Measurements from ENCODE around the gene NR2C2. TPM values are rescaled to one million over a fixed set of nuclear protein-coding genes. Genes with fewer than 3 reads are reported as not detected.

Gene NR2C2
- total RNA-seq, 2 donors from 2014 or later = 75.9 to 79.1 TPM

DNA sequence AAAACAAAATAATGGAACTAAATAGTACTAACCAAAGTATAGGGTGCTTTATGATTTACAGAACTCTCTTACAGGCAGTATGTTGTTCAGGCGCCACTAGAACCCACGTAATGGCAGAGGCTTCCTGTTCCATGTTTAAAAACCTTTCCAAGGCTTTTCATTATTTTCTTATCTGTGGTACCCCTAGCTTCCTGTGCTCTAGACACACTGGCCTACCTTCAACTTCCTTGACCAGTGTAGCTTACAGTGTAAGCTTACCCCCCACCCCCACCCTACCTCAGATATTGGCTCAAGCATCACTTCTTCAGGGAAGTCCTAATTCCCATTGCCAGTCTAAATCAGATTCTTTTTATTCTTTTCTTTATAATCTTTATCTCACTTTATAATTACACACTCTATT is 2.9 kb downstream of the NR2C2 start:
- peaks cover 48% of the 10 kb centered on the region for H3K4me1 Mint-ChIP-seq (ENCODE audit: low read depth)

DNA sequence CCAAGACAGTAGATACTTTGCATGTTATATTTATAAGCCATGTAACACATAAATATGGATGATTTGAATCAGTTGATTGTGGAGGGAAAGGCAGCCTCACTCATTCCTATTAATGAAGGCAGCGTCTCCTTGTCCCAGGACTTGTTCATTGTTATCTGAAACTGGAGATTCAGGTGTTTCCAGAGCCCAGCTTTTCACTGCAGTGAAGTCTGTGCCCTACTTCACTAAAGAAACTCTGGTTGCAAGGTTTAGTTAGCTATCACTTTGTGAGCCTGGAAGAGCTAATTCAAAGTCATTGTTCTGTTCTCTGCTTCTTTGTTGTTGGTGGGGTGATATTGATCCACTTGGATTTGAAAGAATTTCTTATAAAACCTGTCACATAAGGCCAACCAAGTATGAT is 9.8 kb downstream of the NR2C2 start:
- DNase-seq (no peak), ATAC-seq (replicated peaks in 1 of 2) (no peak)
- no peaks in the 10 kb centered on the region for H3K27me3 Mint-ChIP-seq (ENCODE audit: low read depth)
- peaks cover 4 to 10% of the 10 kb centered on the region in 2 donors for H3K36me3 Mint-ChIP-seq (ENCODE audit: insufficient read depth in 2 of 2)
- no peaks in the 10 kb centered on the region for H3K9me3 Mint-ChIP-seq
- peak overlapping the region; percentile 59 for H3K27ac Mint-ChIP-seq
- H3K4me1 Mint-ChIP-seq (ENCODE audit: low read depth) = peaks cover 74% of the 10 kb centered on the region
- no peak overlapping the region for H3K4me3 Mint-ChIP-seq

More for the DNA sequence above, 2.9 kb downstream of the NR2C2 start:
- no peaks in the 10 kb centered on the region for H3K27me3 Mint-ChIP-seq (ENCODE audit: low read depth)
- peaks cover 10 to 17% of the 10 kb centered on the region in 2 donors for H3K36me3 Mint-ChIP-seq (ENCODE audit: insufficient read depth in 2 of 2)
- H3K27ac Mint-ChIP-seq = peak overlapping the region; percentile 75
- H3K9me3 Mint-ChIP-seq = no peaks in the 10 kb centered on the region
- DNase-seq (no peak), ATAC-seq (replicated peaks in 1 of 2) (no peak)
- H3K4me3 Mint-ChIP-seq = peak overlapping the region in 1 of 2 donors; percentile 54

- no peaks in the 10 kb centered on the region for H3K27me3 Mint-ChIP-seq (ENCODE audit: low read depth)
These were observed 10.5 kb downstream of the NR2C2 start for GRCh38 chr3:14957925-14958324.

DNA sequence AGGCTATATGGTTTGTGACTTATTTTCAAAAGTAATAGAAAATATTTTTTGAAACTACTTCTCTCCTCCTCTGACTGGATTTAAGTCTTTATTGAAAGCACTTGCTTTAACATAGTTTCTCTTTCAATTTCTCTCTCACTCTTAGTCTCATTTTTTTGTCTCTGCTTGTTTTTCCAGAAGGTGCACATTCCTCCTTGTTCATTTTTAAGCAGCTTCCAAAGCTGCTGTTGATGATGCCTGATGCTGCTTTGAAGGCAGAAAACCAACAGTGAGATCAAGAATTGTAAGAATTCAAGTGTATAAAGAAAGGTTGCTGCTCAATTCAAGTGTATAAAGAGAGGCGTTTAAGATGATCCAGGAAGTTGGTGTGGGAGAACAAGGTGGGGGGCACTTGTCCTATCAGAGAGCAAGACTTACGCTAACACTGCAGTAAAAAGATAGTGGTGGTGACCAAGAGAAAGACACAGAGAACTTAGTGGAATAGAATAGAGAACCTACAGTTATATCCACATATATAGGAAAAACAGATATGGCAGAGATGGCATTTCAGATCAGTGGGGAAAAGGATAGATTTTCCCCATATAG is 12.1 kb downstream of the NR2C2 start:
- Mint-ChIP-seq H3K27ac (peak overlapping the region; percentile 97), H3K4me1 (ENCODE audit: low read depth) (peaks cover 68% of the 10 kb centered on the region)
- no peak for DNase-seq

More at GRCh38 chr3:14957925-14958324, 10.5 kb downstream of the NR2C2 start:
- no peak for DNase-seq
- no peak for ATAC-seq (replicated peaks in 1 of 2)
- no peaks in the 10 kb centered on the region for H3K9me3 Mint-ChIP-seq
- peak overlapping the region; percentile 13 for H3K27ac Mint-ChIP-seq
- peak overlapping the region in 1 of 2 donors; percentile 7 for H3K4me3 Mint-ChIP-seq
- peaks cover 4 to 10% of the 10 kb centered on the region in 2 donors for H3K36me3 Mint-ChIP-seq (ENCODE audit: insufficient read depth in 2 of 2)
- H3K4me1 Mint-ChIP-seq (ENCODE audit: low read depth) = peaks cover 71% of the 10 kb centered on the region

DNA sequence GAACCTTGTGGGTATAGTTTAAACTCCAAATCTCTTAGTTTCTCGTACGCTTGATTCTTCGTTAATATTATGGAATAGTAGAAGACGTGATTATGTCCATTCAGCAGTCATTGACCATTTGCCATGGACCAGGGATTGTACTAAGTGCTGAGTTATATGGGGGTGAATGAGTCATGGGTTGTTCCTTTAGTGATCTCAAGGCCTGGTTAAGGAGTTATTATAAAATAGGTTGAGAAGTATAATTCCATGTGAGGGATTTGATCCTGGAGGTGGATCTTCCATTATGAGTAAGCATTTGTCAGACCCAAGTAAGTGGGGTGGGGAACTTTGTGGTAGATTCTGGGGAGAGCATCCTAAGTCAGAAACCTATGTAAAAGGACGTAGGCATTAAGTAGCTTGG is 15.4 kb downstream of the NR2C2 start:
- no peak for ATAC-seq (replicated peaks in 1 of 2)

More for the DNA sequence above, 12.1 kb downstream of the NR2C2 start:
- Mint-ChIP-seq H3K27me3 (ENCODE audit: low read depth) (no peaks in the 10 kb centered on the region), H3K9me3 (no peaks in the 10 kb centered on the region), H3K4me3 (peak overlapping the region; percentile 79 to 92), H3K36me3 (ENCODE audit: insufficient read depth in 2 of 2) (peaks cover 4 to 12% of the 10 kb centered on the region in 2 donors)
- peak; percentile 46 to 67 for ATAC-seq (replicated peaks in 1 of 2)

GRCh38 chr3:14967285-14967684 is 19.9 kb downstream of the NR2C2 start:
- no peaks in the 10 kb centered on the region for H3K4me1 Mint-ChIP-seq (ENCODE audit: low read depth)
- no peaks in the 10 kb centered on the region for H3K27me3 Mint-ChIP-seq (ENCODE audit: low read depth)
- DNase-seq (no peak), ATAC-seq (replicated peaks in 1 of 2) (no peak)
- no peaks in the 10 kb centered on the region for H3K9me3 Mint-ChIP-seq
- no peak overlapping the region for H3K27ac Mint-ChIP-seq
- H3K36me3 Mint-ChIP-seq (ENCODE audit: insufficient read depth in 2 of 2) = peaks cover 5 to 29% of the 10 kb centered on the region in 2 donors
- H3K4me3 Mint-ChIP-seq = no peak overlapping the region

More for the DNA sequence above, 15.4 kb downstream of the NR2C2 start:
- H3K9me3 Mint-ChIP-seq = no peaks in the 10 kb centered on the region
- H3K27me3 Mint-ChIP-seq (ENCODE audit: low read depth) = no peaks in the 10 kb centered on the region
- H3K27ac Mint-ChIP-seq = no peak overlapping the region
- peaks cover 36% of the 10 kb centered on the region for H3K4me1 Mint-ChIP-seq (ENCODE audit: low read depth)
- H3K4me3 Mint-ChIP-seq = no peak overlapping the region
- peaks cover 7 to 22% of the 10 kb centered on the region in 2 donors for H3K36me3 Mint-ChIP-seq (ENCODE audit: insufficient read depth in 2 of 2)
- DNase-seq = no peak

DNA sequence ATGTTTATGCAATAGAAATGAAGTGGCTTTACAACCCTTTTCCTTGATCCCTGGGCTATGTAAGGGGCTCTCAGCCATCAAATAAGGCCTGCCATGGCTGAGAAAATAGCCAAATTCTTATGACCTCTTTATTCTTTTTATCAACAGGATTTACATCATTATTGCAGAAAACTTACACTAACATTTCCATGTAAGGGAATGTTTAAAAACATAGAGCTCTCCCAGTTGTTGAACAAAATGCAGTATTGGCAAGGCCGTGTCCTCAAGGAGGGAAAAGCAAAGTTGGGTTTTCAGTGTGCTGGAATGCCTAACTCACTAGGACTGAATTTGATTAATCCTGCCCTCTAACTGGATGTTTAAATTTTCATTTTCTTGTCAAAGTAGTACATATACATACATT is 22.3 kb downstream of the NR2C2 start:
- Mint-ChIP-seq H3K4me1 (ENCODE audit: low read depth) (no peaks in the 10 kb centered on the region), H3K9me3 (no peaks in the 10 kb centered on the region), H3K36me3 (ENCODE audit: insufficient read depth in 2 of 2) (peaks cover 9 to 41% of the 10 kb centered on the region in 2 donors), H3K27ac (no peak overlapping the region), H3K4me3 (no peak overlapping the region), H3K27me3 (ENCODE audit: low read depth) (no peaks in the 10 kb centered on the region)
- ATAC-seq (replicated peaks in 1 of 2) (no peak), DNase-seq (no peak)

DNA sequence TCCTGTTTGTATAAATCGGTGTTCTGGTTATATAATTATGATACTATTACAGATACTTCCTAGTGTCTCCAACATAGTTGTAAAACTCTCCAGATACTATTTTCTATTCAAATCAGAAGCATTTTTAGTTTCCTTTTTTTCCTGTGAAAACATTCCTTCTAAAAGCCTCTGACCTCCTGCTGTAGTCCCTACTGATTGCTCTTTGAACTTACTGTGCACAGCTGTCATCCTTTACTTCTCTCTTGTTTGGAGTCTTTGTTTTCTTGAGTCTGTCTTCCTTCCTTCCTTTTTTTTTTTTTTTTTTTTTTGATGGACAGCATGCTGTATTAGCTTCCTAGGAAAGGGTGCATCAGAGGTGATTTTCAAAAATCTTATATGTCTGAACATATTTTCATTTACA is 28.9 kb downstream of the NR2C2 start:
- DNase-seq (no peak), ATAC-seq (replicated peaks in 1 of 2) (no peak)
- H3K4me1 Mint-ChIP-seq (ENCODE audit: low read depth) = peaks cover 28% of the 10 kb centered on the region
- H3K4me3 Mint-ChIP-seq = no peak overlapping the region
- H3K36me3 Mint-ChIP-seq (ENCODE audit: insufficient read depth in 2 of 2) = peaks cover 4 to 35% of the 10 kb centered on the region in 2 donors
- H3K9me3 Mint-ChIP-seq = no peaks in the 10 kb centered on the region
- no peaks in the 10 kb centered on the region for H3K27me3 Mint-ChIP-seq (ENCODE audit: low read depth)
- peak overlapping the region; percentile 6 for H3K27ac Mint-ChIP-seq

- H3K36me3 Mint-ChIP-seq (ENCODE audit: insufficient read depth in 2 of 2) = peaks cover 3 to 23% of the 10 kb centered on the region in 2 donors
- peaks cover 28% of the 10 kb centered on the region for H3K4me1 Mint-ChIP-seq (ENCODE audit: low read depth)
- H3K4me3 Mint-ChIP-seq = no peak overlapping the region
- H3K27ac Mint-ChIP-seq = no peak overlapping the region
- DNase-seq (no peak), ATAC-seq (replicated peaks in 1 of 2) (no peak)
- no peaks in the 10 kb centered on the region for H3K27me3 Mint-ChIP-seq (ENCODE audit: low read depth)
- H3K9me3 Mint-ChIP-seq = peaks cover 3 to 7% of the 10 kb centered on the region in 2 donors
These were observed 33.3 kb downstream of the NR2C2 start for GRCh38 chr3:14980689-14981088.

GRCh38 chr3:14984581-14985113 is 37.3 kb downstream of the NR2C2 start:
- DNase-seq = no peak
- Mint-ChIP-seq H3K9me3 (peaks cover 3 to 7% of the 10 kb centered on the region in 2 donors), H3K4me3 (no peak overlapping the region), H3K27ac (peak overlapping the region; percentile 57), H3K36me3 (ENCODE audit: insufficient read depth in 2 of 2) (peaks cover 3 to 14% of the 10 kb centered on the region in 2 donors), H3K4me1 (ENCODE audit: low read depth) (peaks cover 25% of the 10 kb centered on the region), H3K27me3 (ENCODE audit: low read depth) (no peaks in the 10 kb centered on the region)
- no peak for ATAC-seq (replicated peaks in 1 of 2)

- peaks cover 3 to 11% of the 10 kb centered on the region in 2 donors for H3K36me3 Mint-ChIP-seq (ENCODE audit: insufficient read depth in 2 of 2)
- peak overlapping the region; percentile 72 for H3K27ac Mint-ChIP-seq
- DNase-seq (peak; percentile 67 to 72), ATAC-seq (replicated peaks in 1 of 2) (peak; percentile 100)
- peaks cover 25% of the 10 kb centered on the region for H3K4me1 Mint-ChIP-seq (ENCODE audit: low read depth)
- no peaks in the 10 kb centered on the region for H3K27me3 Mint-ChIP-seq (ENCODE audit: low read depth)
- H3K4me3 Mint-ChIP-seq = peak overlapping the region in 1 of 2 donors; percentile 39
- peaks cover 3 to 7% of the 10 kb centered on the region in 2 donors for H3K9me3 Mint-ChIP-seq
These were observed 41.6 kb downstream of the NR2C2 start for GRCh38 chr3:14988988-14989394.

DNA sequence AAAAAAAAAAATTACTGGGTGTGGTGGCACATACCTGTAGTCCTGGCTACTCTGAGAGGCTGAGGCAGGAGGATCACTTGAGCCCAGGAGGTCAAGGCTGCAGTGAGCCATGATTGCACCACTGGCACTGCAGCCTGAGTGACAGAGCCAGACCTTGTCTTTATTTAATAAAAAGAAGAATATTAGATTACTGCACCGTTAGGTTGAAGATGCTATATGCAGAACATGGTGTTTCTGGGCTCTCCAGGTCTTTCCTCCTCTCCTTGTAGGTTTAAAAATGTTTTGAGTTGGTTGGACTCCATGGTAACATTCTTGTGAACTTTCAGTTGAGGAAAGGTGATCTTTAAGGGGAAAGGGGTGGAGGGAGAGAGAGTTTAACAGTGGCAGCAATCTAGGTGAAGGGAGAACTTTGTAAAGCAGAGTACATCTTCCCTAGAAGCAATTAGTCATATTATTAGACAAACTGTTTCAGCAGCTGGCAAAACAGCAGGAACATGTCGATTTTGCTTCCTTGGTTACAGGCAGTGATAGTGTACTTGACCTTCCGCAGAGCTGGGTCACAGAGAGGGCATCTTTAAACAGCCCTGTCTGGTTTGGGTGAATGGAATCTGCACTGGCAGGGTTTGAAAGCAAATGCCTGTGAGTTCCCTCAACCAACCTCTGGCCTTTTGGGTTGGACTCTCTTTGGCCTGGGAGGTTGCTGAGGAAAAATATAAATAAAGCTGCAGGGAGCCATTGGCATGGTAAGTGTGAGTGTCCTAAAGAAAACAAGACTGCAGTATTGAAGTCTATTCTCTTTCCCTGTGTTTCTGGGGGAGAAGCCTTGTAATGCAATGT is 42.8 kb downstream of the NR2C2 start:
- DNase-seq (no peak), ATAC-seq (replicated peaks in 1 of 2) (no peak)
- Mint-ChIP-seq H3K27ac (no peak overlapping the region), H3K36me3 (ENCODE audit: insufficient read depth in 2 of 2) (peaks cover 0 to 4% of the 10 kb centered on the region in 2 donors), H3K4me3 (no peak overlapping the region), H3K9me3 (no peaks in the 10 kb centered on the region), H3K27me3 (ENCODE audit: low read depth) (no peaks in the 10 kb centered on the region), H3K4me1 (ENCODE audit: low read depth) (peaks cover 20% of the 10 kb centered on the region)

DNA sequence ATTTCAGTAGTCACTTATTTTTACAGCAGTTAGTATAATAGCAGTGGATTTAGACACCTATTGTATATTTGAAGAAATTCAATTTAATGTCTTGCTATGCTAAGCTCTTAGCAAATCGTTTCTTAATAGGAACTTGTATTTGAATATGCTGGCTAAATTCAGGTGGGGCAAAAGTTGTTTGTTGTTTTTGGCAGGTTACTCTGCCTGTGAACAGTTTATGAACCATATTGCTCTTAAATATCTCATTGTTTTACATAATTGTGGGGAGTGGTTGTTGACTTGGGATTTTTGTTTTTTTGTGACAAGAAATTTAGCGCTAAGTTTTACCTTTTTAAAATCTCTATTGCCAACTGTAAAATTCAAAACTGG is 43.4 kb downstream of the NR2C2 start:
- H3K36me3 Mint-ChIP-seq (ENCODE audit: insufficient read depth in 2 of 2) = peaks cover 0 to 4% of the 10 kb centered on the region in 2 donors
- no peaks in the 10 kb centered on the region for H3K27me3 Mint-ChIP-seq (ENCODE audit: low read depth)
- peaks cover 19% of the 10 kb centered on the region for H3K4me1 Mint-ChIP-seq (ENCODE audit: low read depth)
- no peak overlapping the region for H3K4me3 Mint-ChIP-seq
- H3K9me3 Mint-ChIP-seq = no peaks in the 10 kb centered on the region
- H3K27ac Mint-ChIP-seq = peak overlapping the region; percentile 33
- ATAC-seq (replicated peaks in 1 of 2) (no peak), DNase-seq (no peak)

All from activated T-cell treated with anti-CD3 and anti-CD28 coated beads, Interleukin-2, amount 50 U/mL, for 72 hours (primary cell).